HG02610 (cell line): ENCODE results near the gene ITK.
A peak's percentile ranks its signal among the peaks of the same experiment; 100 is the strongest.

Experiments used
- ATAC-seq: cut with Tn5 transposase; IDR thresholded peaks from one replicate; pipeline ENCODE4 v1.9.1; 2021; ENCODE audit warnings: mild to moderate bottlenecking, moderate library complexity; ENCODE audit not compliant: unreplicated experiment

The ITK gene

GRCh38 chr5:157180374-157181264, at the start of gene ITK:
Gene ITK (plus strand): TSS chr5:157180840. CDS start chr5:157180978, 138 bp downstream.
- no peak for ATAC-seq

- no peak for ATAC-seq
Measured at GRCh38 chr5:157130925-157131324, 49.7 kb upstream of the ITK start.

DNA sequence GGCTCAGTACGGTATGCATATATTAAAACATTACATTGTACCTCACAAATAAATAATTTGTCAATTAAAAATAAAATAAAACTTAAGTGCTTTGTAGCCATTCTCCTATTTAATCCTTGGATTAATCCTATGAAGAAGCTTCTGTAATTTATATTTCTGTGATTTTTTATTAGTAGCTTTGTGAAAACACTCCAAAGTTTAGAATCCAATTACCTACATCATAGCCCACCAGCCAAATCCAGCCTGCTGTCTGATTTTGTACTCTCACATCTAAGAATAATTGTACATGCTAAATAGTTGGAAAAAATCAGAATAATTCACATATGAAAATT, 48.4 kb upstream of the ITK start:
- no peak for ATAC-seq

- no peak for ATAC-seq
Measured at GRCh38 chr5:157137691-157138090, 42.9 kb upstream of the ITK start.

DNA sequence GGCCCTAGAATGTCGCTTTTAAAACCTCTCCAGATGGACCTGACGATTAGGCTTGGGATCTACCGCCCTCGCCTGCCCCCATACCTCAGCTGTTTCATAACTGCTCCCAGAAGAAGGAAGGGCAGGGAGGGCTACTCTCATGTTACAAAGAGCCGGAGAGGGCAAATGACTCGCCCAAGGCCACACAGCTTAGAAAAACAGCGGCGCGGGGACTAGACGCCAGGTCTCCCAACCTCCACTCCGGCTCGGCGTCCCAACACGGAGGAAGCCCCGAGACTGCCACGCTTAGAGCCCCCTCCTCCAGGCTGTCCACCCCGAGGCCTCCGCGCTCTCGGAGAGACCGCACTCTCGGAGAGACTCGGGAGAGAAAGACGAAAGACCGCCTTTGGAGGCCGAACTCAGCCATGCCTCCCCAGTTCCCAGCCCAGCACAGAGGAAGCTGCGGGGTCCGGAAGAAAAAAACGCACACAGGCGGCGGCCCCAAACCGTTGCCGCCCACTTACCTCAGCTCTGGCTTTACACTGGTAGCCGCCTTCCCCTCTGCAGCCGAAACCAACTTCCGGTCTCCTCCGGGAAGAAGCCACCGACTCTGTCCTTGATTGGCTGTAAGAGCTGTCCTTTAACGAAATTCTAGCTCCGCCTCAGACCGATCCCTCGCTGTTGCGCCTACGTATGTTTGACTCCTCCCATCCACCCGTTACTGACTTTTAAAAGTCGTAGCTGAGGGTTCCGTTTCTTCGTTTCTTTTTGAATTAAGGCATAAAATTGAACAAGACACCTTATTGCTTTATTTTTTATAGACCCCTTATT, 38.1 kb upstream of the ITK start, which contains the start of gene MED7:
Gene MED7 (minus strand): TSS at position 549 of the 810 bp plus-strand sequence. CDS start 3,434 bp downstream, outside the sequence.
- peak; percentile 100 for ATAC-seq

GRCh38 chr5:157143127-157143971, 37.3 kb upstream of the ITK start:
- peak; percentile 23 for ATAC-seq

- peak; percentile 60 for ATAC-seq
Measured at GRCh38 chr5:157148734-157149615, 31.7 kb upstream of the ITK start.

DNA sequence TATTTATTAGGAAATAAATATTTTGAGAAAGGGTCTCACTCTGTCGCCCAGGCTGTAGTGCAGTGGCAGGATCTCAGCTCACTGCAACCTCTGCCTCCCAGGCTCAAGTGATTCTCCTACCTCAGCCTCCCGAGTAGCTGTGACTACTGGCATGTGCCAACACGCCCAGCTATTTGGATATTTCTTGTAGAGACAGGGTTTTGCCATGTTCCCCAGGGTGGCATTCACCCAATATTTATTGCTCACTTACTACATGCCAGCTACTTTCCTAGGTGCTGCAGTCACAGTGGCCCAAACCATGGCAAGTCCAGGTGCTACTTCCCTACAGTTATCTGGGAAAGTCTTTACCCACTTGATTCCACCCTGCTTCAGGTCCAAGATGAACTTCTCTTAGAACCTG, 29.6 kb upstream of the ITK start:
- no peak for ATAC-seq

- no peak for ATAC-seq
Measured at GRCh38 chr5:157155297-157155696, 25.3 kb upstream of the ITK start.

GRCh38 chr5:157157293-157157891, 23.2 kb upstream of the ITK start:
- ATAC-seq, result no peak

DNA sequence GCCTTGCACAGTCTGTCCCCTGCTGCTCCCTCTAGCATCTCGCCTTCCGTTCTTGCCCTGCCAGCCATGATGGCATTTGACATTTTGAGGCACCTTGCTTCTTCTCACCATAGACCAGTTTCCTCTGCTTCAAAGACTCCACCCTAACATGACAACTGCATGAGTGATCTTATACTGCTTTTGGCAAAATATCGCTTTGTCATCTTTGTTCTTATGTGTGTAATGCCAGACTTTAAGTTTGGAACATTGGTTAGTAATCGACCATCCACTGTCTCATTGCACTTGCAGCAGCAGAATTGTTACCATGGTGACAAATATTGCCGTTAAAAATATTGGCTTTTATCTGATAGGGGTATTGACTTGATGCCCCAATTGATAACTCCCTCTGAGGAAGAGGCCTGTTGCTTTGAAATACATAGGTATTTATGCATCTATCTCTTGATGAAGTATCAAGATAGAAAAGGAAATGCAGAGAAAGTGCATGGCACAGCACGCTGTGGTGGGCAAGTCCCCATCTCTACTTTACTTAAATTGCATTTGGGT, 21.4 kb upstream of the ITK start:
- ATAC-seq, result no peak

GRCh38 chr5:157160001-157160400, 20.6 kb upstream of the ITK start:
- no peak for ATAC-seq

GRCh38 chr5:157161996-157162395, 18.6 kb upstream of the ITK start:
- no peak for ATAC-seq

DNA sequence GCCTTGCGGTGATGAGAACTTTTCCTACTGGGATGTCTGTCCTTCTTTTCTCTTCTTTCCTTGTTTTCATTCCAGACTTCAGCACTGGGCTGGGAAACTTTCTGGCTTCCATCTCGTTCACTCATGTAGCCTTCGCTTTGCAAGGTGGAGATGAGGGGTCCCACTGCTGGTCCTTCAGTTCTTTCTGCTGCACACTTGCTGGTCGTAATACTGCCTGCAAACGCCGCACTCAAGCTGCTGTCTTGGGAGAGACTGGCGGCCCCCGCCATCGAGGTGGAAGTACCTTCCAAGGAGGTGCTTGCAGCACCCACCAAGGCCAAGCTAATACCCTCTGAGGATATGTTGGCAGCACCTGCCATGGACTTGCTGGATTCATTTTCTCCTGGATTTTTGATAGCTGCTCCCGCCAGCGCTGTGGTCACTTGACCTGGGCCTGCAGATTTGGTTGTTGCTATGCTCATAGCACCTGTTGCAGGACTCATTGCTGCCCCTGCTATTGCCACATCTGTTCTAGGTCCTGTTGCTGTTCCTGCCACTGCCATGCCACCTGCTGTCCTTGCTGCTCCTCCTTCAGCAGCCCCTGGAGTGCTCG, 17.6 kb upstream of the ITK start:
- no peak for ATAC-seq

GRCh38 chr5:157164521-157164920, 16.1 kb upstream of the ITK start:
- ATAC-seq, result no peak

DNA sequence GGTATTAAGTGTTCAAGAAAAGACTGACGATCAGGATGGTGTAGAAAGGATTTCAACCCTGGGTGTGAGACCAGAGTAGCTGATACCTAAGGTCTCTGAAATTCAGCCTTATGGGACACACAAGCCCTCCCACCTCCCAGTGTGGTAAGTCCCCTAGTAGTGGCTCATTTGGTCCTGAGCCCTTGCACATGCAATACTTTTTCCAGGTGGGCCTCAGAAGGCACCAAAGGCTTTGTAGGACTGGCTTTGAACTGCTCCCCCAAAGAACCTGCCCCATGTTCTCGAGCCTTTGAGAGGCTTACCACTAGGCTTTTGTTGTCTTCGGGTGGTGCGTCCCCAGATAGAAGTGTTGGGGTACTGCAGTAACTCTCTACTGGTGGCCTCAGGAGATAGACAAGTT, 15.4 kb upstream of the ITK start:
- no peak for ATAC-seq

- ATAC-seq, result no peak
Measured at GRCh38 chr5:157165668-157166067, 15.0 kb upstream of the ITK start.

DNA sequence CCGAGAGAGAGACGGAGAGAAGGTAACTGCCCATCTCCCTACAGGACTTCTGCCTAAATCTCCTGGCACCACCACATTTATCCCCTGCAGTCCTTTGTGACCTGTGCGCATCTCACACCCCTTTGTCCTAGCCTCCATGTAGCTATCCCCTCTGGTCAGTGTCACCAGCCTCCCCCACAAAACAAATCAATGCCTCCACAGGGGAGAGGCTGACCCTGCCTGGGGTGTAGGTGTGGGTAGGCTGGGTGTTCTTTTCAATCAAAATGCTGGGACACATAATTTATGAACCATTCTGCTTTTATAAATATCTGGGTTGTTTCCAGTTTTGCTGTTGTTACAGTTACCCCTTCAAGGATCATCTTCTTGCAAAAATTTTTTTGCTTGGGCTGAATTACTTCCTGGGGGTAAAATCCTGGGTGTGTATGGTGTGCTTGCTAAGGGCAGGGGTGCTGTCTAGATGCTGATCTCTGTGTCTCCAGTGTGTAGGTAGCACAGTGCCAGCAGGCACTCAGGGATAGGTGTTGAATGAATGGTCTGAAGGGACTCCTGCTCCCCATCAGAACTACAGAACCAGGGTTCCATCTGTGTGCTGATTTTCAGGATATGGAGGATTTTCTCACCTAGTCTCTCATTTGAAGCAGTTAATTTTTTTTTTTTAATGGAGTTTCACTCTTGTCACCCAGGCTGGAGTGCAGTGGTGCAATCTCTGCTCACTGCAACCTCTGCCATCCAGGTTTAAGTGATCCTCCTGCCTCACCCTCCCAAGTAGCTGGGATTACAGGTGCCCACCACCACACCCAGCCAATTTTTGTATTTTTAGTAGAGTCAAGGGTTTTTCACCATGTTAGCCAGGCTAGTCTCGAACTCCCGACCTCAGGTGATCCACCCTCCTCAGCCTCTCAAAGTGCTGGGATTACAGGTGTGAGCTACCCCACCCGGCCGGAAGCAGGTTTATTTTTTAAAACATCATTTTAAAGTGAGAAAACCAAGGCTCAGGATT, 14.1 kb upstream of the ITK start, which contains the start of gene GARIN3:
Gene GARIN3 (minus strand): TSS at position 51 of the 1,000 bp plus-strand sequence. CDS start 96 bp downstream, outside the sequence.
- ATAC-seq, result no peak
